Hepatocyte (in vitro differentiated cells): ENCODE measurements around the gene AZIN2.

Experiments used
- CTCF ChIP-seq: fragments of 200-600 bp; sonication (generic); IDR thresholded peaks from 2 replicates; pipeline ENCODE4 v1.5.1; 2016; ENCODE audit warnings: antibody characterized with exemption, mild to moderate bottlenecking; ENCODE audit not compliant: poor library complexity
- EZH2 ChIP-seq: fragments of 200-600 bp; sonication (generic); IDR thresholded peaks from 2 replicates; pipeline ENCODE4 v1.6.1; 2016; ENCODE audit warnings: antibody characterized with exemption, mild to moderate bottlenecking, borderline replicate concordance
- EZH2phosphoT487 ChIP-seq: fragments of 200-600 bp; sonication (generic); IDR thresholded peaks from one replicate; pipeline ENCODE4 v1.6.1; 2018; ENCODE audit warnings: antibody characterized with exemption, mild to moderate bottlenecking, low read depth, moderate library complexity; ENCODE audit not compliant: unreplicated experiment, severe bottlenecking

- TF ChIP-seq CTCF (no peak), EZH2phosphoT487 (no peak), EZH2 (no peak)
Observed at GRCh38 chr1:33093004-33093403, 12.1 kb downstream of the AZIN2 start.
